Colonic mucosa (tissue), 4 donors: ENCODE measurements around the gene SMIM41. TPM values are rescaled to one million over a fixed set of nuclear protein-coding genes. Genes with fewer than 3 reads are reported as not detected.

Source experiments
- DNase-seq: peaks from one replicate; pipeline ENCODE4 v3.0.0-alpha.2; 2020
- H3K27ac ChIP-seq: fragments of 200-600 bp; one replicate; pipeline ENCODE4 v1.8.0; 2021
- H3K27me3 ChIP-seq: fragments of 200-600 bp; one replicate; pipeline ENCODE4 v1.8.0; 2021
- H3K36me3 ChIP-seq: fragments of 200-600 bp; one replicate; pipeline ENCODE4 v1.8.0; 2021
- H3K4me1 ChIP-seq: fragments of 200-600 bp; one replicate; pipeline ENCODE4 v1.8.0; 2021; ENCODE audit warnings: mild to moderate bottlenecking
- H3K4me3 ChIP-seq: fragments of 200-600 bp; one replicate; pipeline ENCODE4 v1.8.0; 2021
- H3K9ac ChIP-seq, 2 donors: one replicate each; pipeline ENCODE4 v1.7.0; 2013; ENCODE audit warnings: control low read depth in 2 of 2, low read depth in 2 of 2, low read length in 2 of 2
- H3K9me3 ChIP-seq: fragments of 200-600 bp; one replicate; pipeline ENCODE4 v1.8.0; 2021
- intact Hi-C: fragments of 100-400 bp; cut with DNase I; formaldehyde crosslinking; loops from one replicate; pipeline ENCODE4 v1.14.1; 2022
- total RNA-seq, 2 donors: library from RNA; stranded (reverse); fragmentation: NEBNext Ultra II Directional in 1 of 2; extraction: Animal tissue kit (Norgen Biotek cat#: 25700) in 1 of 2; gene quantifications; one replicate each; pipeline ENCODE4 v1.2.1, GENCODE V29; 2021
- TF ChIP-seq, protein P1 (sequence below): fragments of 200-600 bp; IDR thresholded peaks from one replicate; pipeline ENCODE4 v1.8.0; 2022; ENCODE audit warnings: antibody characterized with exemption, mild to moderate bottlenecking
- donor health status: healthy.
- donor health status: DM: no; HTN: no; CAD: no.
- donor health status: DM: no; HTN: no; CAD: no.

Gene SMIM41
- total RNA-seq, 2 donors from 2014 or later: 0.30 to 0.58 TPM

DNA sequence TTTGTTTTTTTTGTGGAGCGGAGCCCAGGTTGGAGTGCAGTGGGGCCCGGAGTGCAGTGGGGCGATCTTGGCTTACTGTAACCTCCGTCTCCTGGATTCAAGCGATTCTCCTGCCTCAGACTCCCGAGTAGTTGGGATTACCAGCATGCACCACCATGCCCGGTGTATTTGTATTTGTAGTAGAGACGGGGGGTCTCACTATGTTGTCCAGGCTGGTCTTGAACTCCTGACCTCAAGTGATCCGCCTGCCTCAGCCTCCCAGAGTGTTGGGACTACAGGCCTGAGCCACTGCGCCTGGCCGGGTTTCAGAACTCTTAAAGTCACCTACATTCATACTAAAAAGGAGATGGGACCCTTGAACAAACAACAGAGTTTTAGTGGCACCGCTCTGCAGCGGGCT, 59.6 kb downstream of the SMIM41 start:
- TF ChIP-seq, protein P1, sequence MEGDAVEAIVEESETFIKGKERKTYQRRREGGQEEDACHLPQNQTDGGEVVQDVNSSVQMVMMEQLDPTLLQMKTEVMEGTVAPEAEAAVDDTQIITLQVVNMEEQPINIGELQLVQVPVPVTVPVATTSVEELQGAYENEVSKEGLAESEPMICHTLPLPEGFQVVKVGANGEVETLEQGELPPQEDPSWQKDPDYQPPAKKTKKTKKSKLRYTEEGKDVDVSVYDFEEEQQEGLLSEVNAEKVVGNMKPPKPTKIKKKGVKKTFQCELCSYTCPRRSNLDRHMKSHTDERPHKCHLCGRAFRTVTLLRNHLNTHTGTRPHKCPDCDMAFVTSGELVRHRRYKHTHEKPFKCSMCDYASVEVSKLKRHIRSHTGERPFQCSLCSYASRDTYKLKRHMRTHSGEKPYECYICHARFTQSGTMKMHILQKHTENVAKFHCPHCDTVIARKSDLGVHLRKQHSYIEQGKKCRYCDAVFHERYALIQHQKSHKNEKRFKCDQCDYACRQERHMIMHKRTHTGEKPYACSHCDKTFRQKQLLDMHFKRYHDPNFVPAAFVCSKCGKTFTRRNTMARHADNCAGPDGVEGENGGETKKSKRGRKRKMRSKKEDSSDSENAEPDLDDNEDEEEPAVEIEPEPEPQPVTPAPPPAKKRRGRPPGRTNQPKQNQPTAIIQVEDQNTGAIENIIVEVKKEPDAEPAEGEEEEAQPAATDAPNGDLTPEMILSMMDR: no peak
- intact Hi-C loops: no loop called here
- DNase-seq: no peak
- no peak overlapping the region for H3K27ac ChIP-seq
- no peaks in the 10 kb centered on the region for H3K36me3 ChIP-seq
- no peaks in the 10 kb centered on the region for H3K27me3 ChIP-seq
- no peak overlapping the region for H3K9ac ChIP-seq
- H3K4me3 ChIP-seq: no peak overlapping the region
- H3K4me1 ChIP-seq: no peaks in the 10 kb centered on the region
- no peaks in the 10 kb centered on the region for H3K9me3 ChIP-seq

DNA sequence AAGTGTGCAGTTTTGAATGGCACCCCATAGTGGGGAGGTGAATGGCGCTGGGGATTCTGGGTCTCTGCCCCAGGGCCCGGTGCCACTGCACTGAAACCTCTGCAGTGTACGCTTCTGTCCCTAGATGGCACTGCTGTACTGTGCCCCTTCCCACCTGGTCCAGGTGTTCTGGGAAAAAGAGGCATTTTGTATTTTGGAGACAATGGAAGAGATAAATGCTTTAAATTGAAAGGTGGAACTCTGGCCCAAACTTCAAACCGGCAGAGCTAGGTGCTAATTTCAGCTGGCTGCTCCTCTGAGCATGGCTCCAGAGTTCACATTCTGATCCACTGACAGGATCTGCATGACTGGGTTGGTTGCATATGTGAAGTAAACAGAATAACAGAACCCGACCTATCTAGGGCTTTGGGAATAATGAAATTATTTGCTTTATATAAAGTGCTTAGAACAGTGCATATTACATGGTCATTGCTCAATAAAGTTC, 60.1 kb downstream of the SMIM41 start:
- Histone ChIP-seq H3K4me3 (no peak overlapping the region), H3K9ac (no peak overlapping the region), H3K9me3 (no peaks in the 10 kb centered on the region), H3K27ac (no peak overlapping the region), H3K4me1 (no peaks in the 10 kb centered on the region), H3K36me3 (no peaks in the 10 kb centered on the region), H3K27me3 (no peaks in the 10 kb centered on the region)
- TF ChIP-seq, protein P1: peak; percentile 71
- peak; percentile 62 for DNase-seq
- intact Hi-C loops: loop anchor here (5.0 kb wide), 1 partner anchor 443 kb away; no protein-coding TSS in a partner anchor

DNA sequence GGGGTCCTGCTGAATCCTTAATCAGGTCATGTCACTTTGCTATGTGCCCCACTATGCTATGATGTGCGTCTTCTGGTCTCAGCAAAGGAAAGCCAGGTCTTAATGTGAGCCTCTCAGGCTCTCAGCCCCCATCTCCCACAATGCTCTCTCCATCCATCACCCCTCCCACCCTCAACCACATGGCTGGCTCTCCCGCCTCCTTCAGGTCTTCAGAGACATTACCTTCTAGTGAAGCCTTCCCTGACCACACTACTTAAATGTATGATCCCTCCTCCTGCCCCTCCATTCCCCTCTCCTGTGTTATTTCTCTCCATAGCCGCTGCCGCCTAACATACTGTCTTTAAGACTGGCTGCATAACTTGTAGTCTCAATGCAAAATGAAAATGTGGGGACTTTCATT, 61.8 kb downstream of the SMIM41 start:
- Histone ChIP-seq H3K9me3 (no peaks in the 10 kb centered on the region), H3K27ac (no peak overlapping the region), H3K36me3 (no peaks in the 10 kb centered on the region), H3K4me1 (no peaks in the 10 kb centered on the region), H3K4me3 (no peak overlapping the region), H3K9ac (no peak overlapping the region), H3K27me3 (no peaks in the 10 kb centered on the region)
- DNase-seq: no peak
- TF ChIP-seq, protein P1: no peak
- intact Hi-C loops: loop anchor here (5.0 kb wide), 1 partner anchor 441 kb away; no protein-coding TSS in a partner anchor

DNA sequence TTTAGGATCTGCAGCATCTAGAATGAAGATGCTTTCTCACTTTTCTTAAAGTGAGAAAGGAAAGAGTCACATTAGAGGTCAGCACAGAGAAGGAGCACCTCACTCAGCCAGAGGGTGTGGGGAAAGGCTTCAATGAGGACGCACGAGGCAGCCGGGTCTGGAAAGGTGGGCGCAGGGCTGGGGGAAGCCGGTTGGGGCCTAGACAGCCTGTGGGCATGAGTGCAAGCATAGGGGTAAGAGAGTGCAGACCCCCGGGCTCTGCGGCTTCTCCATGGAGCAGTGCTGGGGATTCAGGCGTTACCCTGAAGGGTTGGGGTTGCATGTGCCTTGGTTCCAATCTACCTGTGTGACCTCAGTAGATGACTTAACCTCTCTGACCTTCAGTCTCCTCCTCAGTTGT, 62.4 kb downstream of the SMIM41 start:
- Histone ChIP-seq H3K4me3 (no peak overlapping the region), H3K36me3 (no peaks in the 10 kb centered on the region), H3K9ac (no peak overlapping the region), H3K9me3 (no peaks in the 10 kb centered on the region), H3K27me3 (no peaks in the 10 kb centered on the region), H3K27ac (no peak overlapping the region), H3K4me1 (peaks cover 3% of the 10 kb centered on the region)
- intact Hi-C loops: loop anchor here (5.0 kb wide), 1 partner anchor 440 kb away; no protein-coding TSS in a partner anchor
- DNase-seq: no peak
- TF ChIP-seq, protein P1: no peak

DNA sequence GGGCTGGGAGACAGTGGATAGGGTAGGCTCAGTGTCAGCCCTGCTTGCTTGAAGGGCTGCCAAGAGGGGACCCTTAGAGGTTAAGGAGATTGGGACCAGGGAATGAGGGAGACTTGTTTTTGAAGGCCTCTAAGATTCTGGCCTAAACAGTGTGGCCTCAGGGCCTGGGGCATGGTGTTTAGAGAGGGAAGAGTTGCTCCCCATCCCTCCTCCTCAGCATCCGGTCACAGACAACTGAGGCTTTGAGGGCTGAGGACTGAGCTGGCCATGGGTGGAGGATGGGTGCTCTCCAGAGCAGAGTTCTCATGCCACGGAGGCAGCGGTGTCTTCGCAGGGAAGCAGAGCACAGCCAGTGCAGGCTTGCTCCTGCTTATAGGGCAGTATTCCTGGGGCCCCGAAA, 62.9 kb downstream of the SMIM41 start:
- Histone ChIP-seq H3K27me3 (no peaks in the 10 kb centered on the region), H3K4me1 (peaks cover 9% of the 10 kb centered on the region), H3K9me3 (no peaks in the 10 kb centered on the region), H3K27ac (no peak overlapping the region), H3K4me3 (no peak overlapping the region), H3K9ac (no peak overlapping the region), H3K36me3 (no peaks in the 10 kb centered on the region)
- intact Hi-C loops: loop anchor here (5.0 kb wide), 1 partner anchor 440 kb away; no protein-coding TSS in a partner anchor
- DNase-seq: no peak
- TF ChIP-seq, protein P1: no peak
